ENCODE measurements around the gene CTXN1.

CTXN1 gene

DNA sequence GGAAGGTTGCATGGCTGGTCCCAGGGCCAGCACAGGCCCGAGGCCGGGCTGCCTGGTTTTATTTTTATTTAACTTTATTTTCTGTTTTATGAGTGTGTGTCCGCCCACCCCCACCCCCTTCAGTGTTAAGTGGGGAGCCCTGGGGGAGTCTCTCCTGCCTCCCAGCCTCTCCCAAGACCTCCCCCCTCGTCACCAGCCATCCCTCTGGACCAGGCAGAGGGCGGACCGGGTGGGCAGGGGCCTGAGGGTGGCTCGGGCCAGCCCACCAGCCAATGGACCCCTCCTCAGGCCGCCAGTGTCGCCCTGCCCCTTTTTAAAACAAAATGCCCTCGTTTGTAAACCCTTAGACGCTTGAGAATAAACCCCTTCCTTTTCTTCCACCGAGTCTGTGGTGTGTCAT, 11.8 kb downstream of the CTXN1 start:
- DNase-seq (ENCODE audit: low read depth in 2 of 2): no peak

DNA sequence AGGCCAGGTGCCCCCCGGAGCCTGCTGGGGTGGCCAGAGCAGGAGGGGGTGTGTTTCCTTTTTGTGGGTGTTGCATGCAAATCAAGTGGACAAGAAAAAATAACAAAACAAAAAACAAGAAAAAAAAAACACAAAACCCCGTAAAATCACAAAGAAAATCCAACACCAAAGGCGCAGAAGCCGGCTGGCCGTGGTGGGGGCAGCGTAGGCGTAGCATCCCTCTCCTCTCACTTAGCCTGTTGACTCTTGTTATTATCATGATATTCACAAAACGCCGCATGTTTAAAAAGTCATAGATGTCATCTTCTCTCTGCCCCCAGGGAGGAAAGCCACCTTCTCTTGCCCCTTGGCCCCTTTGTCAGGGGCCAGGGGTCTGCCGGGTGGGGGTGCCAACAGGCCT, 12.3 kb downstream of the CTXN1 start:
- no peak for DNase-seq (ENCODE audit: low read depth in 2 of 2)

DNA sequence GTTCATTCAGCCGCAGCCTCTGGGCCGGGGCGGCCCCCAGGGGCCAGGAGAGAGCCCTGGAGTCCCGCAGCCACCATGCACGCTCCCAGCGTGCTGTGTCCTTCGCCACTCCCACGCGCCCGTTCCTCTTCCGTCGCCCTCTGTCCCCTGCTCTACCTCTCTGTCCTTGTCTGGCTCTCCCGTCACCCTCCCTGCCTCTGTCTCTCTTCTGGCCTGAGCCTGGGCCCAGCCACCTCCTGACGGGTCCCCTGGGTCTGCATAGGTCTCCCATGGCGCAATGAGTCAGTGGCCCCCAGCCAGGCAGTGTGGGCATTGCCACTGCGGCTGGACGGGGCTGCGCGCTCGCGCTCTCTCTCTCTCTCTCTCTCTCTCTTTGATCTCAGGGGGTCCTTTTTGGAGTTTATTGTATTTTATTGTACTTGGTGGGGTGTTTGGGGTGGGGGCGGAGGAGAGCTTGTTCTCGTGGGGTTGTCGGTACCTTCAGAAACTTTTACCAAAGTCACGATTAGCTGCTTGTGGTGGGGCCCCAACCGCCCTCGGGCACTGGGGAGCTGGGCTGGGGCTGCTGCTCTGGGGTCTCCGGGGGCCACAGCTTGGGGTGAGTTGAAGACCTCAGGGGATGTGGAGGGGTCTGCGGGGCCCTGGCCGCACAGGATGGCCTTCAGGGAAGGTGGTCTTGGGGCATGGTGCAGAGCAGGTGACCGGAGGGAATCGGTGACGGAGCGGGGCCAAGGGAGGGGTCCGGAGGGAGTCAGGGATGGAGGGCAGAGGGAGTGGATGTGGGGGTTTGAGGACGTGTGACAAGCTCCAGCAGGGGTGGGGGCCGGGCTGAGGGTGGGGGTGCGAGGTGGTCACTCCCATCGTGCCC, 13.0 kb downstream of the CTXN1 start:
- DNase-seq (ENCODE audit: low read depth in 2 of 2): no peak

DNA sequence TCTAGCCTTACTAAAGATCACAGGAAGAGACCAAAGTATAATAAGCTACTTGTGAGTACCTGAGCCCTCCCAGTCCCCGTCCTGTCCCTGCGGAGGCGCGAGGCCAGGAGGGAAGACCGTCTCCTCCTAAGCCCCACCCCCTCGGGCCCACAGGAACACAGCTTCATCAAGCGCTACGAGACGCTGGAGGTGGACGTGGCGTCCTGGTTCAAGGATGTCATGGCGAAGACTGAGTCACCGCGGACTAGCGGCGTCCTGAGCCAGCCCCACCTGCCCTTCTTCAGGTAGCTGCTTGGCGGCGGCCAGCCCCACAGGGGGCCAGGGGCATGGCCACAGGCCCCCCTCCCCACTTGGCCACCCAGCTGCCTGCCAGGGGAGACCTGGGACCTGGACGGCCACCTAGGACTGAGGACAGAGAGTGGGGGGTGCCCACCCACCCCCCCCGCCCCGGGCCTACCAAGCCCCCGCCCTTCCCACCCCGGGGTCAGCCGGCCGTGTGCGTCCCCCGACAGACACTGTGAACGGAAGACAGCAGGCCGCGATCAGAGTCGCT, 13.7 kb downstream of the CTXN1 start:
- no peak for DNase-seq (ENCODE audit: low read depth in 2 of 2)

DNA sequence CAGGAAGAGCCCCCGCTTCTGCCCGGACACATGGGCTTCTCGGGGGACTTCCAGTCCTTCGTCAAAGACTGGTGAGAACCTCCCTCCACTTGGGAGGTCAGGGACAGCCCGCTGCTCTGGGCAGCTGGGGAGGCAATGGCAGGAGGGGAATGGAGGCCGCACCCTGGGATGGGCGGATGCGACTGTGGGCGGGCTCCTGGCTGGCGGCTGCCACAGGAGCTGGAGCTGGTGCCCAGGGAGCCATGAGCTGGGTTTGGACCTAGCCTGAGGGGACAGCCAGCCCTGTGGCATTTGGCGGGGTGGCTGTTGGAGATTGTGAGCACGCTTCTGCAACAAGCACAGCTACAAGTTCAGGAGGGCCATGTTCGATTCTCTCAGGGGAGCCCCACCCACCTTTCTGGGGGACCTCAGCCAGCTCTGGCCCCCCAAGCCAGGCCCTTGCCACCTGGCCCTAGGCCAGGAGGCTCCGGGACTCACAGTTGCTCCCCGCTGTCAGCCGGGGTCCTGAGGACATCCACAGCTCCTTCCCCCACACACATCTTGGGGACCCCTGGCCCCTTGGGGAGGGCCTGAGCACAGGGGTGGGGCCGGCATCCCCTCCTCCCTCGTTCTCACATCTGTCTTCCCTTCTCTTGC, 14.3 kb downstream of the CTXN1 start:
- no peak for DNase-seq (ENCODE audit: low read depth in 2 of 2)

DNA sequence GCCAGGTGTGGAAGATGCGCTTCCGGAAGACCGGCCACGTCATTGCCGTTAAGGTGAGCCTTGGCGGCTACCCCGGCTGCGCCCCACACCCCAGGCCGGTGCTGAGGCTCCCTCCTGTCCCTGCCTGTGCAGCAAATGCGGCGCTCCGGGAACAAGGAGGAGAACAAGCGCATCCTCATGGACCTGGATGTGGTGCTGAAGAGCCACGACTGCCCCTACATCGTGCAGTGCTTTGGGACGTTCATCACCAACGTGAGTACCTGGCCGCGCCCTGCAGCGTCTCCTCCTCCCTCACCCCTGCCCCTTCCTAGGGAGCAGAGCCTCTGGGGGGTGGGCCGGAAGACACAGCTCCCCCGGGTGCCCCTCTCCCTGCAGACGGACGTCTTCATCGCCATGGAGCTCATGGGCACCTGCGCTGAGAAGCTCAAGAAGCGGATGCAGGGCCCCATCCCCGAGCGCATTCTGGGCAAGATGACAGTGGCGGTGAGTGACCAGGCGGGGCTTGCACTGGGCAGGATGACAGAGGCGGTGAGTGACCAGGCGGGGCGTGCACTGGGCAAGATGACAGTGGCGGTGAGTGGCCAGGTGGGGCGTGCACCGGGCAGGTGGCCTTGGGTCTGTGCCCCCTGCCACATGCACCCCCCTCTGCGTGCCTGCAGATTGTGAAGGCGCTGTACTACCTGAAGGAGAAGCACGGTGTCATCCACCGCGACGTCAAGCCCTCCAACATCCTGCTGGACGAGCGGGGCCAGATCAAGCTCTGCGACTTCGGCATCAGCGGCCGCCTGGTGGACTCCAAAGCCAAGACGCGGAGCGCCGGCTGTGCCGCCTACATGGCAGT, 15.4 kb downstream of the CTXN1 start:
- DNase-seq (ENCODE audit: low read depth in 2 of 2): no peak

DNA sequence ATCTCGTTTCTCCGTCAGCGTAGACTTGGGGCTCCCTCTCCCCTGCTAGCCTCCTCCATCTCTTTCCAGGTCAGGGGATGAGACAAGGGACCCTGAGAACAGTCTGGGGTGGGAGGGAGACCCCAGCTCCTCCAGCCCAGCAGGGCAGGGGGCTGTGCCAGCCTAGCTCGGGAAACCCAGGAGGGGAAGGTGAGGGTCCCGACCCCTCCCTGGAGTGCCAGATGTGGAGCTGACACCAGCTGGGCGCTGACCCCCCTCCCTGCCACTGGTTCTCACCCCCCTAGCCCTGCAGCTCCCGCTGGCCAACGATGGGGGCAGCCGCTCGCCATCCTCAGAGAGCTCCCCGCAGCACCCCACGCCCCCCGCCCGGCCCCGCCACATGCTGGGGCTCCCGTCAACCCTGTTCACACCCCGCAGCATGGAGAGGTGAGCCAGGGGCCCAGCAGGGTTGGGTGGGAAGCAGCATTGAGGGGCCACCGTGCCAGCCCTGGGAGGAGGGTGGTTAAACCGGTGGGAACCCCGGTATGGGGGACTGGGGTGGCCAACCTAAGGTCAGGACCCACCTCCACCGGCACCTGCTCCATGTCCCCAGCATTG, 16.4 kb downstream of the CTXN1 start:
- no peak for DNase-seq (ENCODE audit: low read depth in 2 of 2)

DNA sequence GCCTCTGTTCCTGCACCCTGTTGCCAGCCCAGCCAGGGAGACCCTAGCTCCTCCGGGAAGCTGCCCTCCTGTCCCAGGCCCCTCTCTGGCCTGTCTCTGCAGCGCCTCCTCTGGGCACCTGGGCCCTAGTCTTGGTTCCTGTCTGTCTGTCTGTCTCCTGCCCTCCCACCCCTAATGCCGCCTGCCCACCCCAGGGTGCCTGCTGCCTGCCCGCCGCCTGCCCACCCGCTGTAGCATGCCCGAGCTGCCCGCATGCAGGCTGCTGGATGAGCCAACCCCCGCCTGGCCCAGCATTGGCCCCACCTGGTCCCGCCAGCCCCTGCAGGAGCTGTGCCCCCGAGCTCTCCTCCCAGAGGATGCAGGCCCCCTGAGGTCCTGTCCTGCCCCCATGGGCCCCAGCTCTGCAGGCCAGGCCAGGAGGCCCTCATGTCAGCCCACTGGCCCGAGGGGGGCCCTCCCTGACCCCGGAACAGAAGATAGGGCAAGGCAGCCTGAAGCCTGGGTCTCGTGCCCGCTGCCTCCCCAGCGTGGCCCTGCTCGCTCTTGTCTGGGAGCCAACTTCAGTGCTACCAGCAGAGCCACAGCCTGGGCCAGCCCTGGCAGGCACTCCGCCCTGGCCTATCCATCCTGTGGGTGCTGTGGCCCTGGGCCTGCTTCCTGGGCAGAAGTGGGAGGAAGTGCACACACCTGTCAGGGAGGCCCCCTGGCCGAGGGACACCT, 17.0 kb downstream of the CTXN1 start:
- no peak for DNase-seq (ENCODE audit: low read depth in 2 of 2)

DNA sequence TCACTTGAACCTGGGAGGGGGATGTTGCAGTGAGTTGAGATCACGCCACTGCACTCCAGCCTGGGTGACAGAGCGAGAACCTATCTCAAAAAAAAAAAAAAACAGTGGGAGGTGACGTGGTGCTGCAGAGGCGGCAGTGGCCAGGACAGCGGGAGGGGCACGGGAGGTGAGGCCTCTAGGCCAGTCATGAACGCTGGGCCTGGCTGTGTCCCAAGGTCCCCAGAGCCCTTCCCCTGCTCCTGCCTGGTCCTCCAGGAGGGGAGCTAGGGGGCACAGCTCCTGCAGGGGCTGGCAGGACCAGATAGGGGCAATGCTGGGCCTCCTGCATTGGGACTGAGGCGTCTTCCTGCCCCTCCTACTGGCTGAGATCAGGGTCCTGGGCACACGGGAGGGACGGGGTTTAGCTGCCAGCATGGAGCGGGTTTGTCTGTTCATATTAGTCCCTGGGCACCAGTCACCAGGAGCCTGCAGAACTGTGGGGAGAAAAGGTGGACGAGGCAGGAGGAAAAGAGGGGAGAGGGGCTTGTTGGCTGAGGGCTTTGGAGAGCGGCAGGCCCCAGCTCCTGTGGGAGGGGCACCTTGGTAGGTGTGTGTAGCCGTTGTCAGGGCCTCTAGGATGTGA, 17.7 kb downstream of the CTXN1 start:
- no peak for DNase-seq (ENCODE audit: low read depth in 2 of 2)

DNA sequence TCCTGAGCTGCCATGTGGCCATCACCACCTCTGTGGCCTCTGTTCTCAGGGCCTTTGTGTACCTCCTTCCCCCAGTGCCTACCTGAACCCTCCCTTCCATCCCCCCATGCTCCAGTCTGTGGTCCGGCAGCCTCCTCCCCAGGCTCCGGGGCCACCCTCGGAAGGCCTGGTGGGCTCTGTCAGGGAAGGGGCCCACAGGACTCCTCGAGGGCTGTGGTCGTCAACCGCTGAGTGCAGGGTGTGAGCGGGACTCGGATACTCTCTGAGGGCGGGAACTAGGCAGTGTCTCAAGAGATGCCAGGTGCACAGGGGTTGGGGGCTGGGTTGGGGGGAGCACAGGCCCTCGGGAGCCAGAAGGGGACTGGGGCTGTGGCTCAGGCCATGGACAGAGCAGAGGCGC, 18.4 kb downstream of the CTXN1 start:
- DNase-seq (ENCODE audit: low read depth in 2 of 2): no peak

DNA sequence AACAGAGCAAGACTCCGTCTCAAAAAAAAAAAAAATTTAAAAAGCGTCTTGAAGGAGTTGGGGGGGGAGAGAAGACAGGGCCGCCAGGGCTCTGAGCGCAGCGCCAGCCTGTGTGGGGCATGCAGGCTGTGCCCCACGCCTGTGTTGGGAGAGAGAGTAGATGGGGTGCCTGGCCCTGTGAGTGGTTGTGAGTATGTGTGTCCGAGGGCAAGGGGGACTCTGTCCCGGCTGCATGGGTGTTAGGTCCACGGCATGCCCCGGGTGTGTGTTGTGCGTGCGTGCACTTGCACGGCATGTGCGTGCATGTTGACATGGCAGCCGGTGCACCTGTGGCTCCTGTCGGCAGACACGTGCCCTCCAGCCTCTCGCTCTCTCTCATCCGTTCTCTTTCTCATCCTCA, 18.8 kb downstream of the CTXN1 start:
- DNase-seq (ENCODE audit: low read depth in 2 of 2): no peak

DNA sequence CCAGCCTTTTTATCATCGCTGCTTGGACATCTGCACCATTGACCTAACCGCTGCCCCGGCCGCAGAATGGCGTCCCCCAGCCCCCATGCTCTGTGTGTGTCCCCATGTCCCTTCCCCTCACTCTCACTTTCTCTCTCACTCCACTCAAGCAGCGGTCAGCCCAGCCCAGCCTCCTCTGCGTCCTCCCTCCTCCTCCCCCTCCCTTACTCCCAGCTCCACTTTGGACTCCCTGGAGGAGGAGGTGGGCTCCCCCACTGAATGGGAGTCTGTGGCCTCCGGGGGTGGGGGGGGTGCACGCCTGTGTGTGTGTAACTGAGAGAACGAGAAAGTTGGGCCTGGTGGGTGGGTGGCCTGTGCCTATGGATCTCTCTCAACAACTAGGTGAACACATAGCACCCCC, 20.1 kb downstream of the CTXN1 start:
- DNase-seq (ENCODE audit: low read depth in 2 of 2): no peak

DNA sequence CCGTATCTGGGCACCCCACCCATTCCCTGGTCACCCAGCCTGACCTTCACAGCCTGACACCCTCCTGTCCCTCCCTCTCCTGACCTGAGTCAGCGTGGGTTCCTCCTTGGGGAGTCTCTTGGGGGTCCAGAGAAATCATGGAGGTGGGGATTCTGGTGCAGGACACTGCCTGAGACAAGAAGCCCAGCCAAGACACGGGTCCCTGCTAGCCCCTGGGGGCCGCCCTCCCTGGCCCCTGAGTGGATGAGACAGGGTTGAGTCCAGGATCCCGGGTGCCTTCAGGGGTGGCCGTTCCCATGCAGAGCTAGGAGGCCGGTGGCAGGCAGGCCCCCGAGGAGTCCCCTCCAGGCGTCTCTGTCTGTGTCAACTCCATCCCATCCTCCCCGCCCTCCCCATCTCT, 20.7 kb downstream of the CTXN1 start:
- no peak for DNase-seq (ENCODE audit: low read depth in 2 of 2)

DNA sequence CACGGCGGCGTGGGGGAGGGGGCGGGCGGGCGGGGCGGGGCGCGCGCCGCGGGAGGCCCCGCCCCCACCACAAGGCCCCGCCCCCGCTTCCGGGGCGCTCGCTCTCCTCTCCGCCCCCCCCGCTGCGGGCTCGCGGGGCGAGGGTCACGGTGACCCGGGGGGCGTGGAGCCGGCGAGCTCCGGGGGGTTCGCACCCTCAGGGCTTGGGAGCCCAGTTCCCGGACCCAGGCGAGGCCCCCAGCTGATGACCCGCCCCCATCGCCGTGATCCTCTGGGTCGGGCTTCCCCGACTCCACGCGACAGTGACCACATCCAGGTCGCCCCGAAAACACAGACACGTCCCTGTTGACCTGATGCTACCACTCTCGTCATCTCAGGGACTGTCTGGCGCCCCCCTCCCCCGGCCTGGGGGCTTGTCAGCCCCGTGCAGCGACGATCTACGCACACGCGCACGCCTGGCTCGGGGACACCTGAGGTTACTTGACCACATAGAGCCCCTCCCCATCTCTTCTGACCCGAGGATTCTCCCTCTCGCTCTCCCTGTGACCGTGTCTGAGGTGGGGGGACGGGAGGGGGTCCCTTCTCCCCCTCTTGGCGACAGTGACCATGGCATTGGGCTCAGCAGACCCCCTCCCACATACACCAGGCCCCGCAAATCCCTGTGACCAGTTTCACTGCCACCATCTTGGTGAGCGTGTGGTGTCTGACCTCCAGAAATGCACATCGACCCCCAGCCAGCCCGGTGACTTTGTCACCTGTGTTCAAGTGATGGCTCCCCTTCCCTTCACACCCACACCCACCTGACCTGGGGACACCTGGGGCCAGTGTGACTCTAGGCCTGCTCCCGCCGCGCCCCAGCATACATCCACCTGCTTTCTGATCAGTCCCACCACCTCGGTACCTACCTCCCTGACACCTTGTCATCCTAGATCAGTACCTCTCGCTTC, 21.6 kb downstream of the CTXN1 start:
- no peak for DNase-seq (ENCODE audit: low read depth in 2 of 2)

DNA sequence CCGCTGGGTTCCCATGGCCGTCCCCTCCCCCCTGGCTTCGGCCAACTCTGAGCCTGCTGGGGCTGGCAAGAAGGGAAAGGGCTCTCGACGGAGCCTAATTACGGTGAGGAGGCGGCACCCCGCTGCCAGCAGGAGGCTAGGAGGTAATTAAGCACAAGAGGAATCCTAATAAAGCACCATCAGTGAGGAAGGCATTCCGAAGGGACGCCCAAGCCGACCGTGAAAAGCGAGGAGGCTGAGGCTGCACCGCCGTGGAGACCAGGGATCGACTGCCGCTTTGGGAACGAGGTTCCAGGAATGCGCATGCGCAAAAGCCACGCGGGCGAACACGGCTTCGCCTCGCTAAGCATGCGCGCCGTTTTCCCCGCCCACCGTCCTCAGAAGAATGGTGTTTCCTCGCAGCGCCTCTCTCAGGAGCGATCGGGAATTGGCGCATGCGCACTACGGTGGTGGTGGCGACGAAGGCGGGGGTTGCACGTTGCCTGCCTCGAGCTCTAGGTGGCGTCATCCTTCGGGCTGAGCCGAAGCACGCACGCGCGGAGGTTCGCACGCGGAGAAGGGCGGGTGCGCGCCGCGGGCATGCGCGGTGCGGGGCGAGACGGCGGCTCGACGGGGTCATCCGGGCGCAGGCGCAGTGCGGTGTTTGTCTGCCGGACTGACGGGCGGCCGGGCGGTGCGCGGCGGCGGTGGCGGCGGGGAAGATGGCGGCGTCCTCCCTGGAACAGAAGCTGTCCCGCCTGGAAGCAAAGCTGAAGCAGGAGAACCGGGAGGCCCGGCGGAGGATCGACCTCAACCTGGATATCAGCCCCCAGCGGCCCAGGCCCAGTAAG, 22.5 kb downstream of the CTXN1 start, which contains the start of gene MAP2K7:
TSS of gene MAP2K7 (plus strand) at position 634 of the 830 bp plus-strand sequence. CDS start at position 702, 68 bp downstream.
- peak; percentile 100 for DNase-seq (ENCODE audit: low read depth in 2 of 2)

DNA sequence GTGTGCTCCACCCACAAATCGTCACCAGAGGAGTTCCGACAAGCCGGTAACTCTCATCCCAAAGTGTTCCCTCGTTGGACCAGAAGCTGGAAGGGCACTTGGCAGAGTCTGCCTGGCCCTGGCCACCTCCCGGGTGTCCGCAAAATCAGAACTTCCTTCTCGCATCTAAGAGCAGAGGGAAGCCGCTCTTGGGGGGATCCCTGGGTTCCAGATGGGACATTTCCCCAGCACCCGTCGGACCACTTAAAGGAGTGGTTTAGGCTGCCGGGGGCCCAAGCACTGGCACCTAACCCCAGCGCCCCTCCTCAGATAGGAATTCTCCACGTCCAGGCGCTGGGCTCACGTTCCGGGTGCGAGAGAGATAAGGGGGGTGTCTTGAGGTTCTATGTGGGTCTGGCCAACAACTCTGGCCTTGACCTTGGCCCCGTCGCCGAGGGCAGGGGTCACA, 23.1 kb downstream of the CTXN1 start:
- no peak for DNase-seq (ENCODE audit: low read depth in 2 of 2)

DNA sequence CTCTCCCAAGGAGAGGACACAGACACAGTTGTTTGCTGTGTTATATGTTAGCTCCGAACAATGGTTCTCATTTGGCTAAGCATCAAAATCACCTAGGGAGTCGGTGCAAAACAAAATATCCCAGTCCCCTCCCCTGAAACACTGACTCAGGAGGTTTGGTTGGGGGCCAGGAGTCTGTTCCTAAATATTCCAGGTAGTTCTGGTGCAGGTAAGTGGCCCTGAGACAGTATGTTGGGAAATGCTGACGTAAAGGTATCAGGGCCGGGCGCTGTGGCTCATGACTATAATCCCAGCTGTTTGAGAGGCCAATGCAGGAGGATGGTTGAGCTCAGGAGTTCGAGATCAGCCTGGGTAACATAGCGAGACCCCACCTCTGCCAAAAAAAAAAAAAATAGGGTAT, 24.6 kb downstream of the CTXN1 start:
- no peak for DNase-seq (ENCODE audit: low read depth in 2 of 2)

DNA sequence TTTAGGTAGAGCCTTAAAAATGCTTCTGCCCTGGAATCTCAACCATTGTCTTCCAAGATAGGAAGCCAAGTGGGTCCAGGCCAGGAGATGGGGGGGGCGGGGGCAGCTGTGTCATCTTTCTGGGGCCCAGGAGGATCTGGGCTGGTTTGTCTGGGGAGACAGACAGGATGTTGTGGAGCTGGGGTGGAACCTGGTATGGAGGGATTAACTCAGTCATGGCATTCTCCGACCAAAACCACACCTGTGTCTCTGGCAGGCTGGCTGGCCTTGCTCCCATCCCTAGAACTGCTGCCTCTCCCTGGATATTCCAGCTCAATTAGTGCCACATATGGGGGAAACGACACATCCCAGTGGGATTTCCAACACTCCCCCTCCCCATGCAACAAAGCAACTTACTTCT, 25.0 kb downstream of the CTXN1 start:
- DNase-seq (ENCODE audit: low read depth in 2 of 2): no peak
